Left hindlimb (tissue), 1 donor: ENCODE measurements around the gene FILIP1L.
A peak's percentile ranks its signal among the peaks of the same experiment; 100 is the strongest.

Experiments
- DNase-seq: peaks from one replicate; pipeline ENCODE4 v3.0.0-alpha.2; 2018

FILIP1L gene

DNA sequence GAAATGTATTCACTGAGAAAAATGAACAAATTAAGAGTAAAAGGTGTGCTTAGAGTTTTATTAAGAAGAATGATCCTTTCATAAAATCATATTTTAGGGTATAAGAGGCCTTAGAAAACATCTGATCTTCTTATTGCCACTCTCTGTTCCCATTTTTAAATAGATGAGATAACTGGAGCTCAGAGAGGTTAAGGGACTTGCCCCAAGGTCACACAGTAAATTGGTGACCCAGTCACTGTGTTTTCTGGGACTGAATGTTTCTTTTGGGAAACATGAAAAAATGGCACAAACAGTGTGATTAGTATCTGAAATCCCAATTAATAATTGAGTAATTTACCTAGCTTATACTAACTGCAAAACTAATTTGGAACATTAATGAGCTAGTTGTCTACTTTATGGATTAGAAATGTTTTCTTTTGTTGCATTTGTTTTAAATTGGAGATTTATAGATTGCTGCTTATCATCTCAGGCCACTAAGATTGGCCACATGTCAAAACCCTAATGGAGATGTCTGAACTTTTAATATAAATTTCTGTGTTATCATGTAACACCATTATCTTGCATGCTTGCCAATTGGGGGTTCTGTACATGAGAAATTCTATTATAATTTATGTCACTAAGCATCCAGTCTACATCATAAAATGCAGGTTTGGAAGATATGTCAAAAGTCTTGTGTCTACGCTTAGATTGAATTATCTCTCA lies 231.7 kb downstream of the FILIP1L start:
- DNase-seq = no peak

DNA sequence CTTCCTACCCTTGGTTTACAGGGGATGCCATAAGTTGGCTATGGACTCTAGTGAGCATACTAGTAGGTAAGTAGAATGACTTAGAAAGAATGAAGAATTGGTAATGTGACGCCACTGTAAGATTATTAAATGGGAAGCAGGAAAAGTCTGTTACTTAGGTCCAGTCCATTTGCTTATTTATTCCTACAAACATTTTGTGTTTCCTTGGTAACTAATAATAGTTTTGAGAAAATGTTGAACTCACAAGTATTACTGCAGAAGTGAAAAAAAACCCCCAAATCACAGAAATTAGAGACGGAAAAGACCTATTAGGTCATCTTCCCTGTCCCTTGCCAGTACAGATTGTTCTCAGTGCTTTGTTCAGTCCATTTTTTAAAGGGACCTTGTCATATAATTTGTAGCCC lies 233.2 kb downstream of the FILIP1L start:
- DNase-seq = no peak

DNA sequence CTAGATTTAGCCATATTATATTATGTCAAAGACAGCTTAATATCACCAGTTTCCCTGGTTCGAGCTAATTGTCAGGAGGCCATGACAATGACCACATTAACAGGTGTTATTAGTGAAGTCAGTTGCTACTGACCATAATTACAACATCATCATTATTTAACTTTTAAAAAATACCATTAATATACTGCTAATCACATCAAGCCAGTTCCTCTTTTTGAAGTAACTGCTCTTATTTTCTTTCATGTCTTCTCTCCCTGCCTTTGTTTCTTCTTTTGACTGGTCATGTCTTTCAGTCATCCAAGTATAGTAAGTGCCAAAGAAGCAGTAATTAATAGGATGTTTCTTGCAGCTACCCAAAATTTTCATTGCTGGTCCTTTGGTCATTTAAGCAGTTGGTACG lies 235.0 kb downstream of the FILIP1L start:
- no peak for DNase-seq

DNA sequence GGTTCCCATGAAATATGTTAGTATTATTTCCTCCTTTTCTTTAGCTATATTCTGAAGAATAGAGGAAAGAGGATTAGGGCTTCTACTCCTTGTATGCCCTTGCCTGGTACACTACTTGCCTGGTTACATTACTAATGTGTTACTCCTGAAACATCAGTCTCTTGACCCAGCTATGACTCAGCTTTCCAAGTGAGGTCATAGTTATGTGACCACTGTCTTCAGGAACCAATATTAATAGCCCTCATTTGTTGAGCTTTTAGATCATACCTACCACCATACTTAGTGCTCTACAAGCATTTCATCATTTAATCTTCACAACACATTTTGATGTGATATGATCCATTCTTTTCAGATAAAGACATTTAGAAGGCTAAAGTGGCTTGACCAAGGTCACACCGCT lies 236.3 kb downstream of the FILIP1L start:
- no peak for DNase-seq

DNA sequence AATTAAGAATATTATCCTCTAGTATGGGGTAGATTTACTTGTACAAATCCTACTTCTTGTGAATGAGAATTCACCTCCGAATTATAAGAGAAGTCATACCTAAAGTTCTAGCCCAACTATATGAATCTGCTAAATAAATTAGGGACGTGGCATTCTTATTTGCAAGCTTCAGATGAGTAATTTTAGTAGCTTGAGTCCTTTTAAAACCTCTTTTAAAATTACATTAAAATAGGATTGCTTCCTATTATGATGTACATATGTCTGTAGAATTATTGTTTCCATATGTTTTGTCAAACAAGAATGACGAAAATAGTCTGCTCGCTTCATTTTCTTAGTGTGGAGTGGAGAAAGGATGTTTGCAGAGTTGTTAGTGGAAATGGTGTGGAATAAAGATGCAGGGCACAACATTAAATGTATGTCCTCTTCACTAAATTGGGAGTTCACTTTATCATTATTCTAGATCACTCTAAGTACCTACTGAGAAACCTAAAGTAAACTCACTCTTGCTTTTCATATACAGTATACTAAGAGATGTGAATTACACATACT lies 237.2 kb downstream of the FILIP1L start:
- no peak for DNase-seq

DNA sequence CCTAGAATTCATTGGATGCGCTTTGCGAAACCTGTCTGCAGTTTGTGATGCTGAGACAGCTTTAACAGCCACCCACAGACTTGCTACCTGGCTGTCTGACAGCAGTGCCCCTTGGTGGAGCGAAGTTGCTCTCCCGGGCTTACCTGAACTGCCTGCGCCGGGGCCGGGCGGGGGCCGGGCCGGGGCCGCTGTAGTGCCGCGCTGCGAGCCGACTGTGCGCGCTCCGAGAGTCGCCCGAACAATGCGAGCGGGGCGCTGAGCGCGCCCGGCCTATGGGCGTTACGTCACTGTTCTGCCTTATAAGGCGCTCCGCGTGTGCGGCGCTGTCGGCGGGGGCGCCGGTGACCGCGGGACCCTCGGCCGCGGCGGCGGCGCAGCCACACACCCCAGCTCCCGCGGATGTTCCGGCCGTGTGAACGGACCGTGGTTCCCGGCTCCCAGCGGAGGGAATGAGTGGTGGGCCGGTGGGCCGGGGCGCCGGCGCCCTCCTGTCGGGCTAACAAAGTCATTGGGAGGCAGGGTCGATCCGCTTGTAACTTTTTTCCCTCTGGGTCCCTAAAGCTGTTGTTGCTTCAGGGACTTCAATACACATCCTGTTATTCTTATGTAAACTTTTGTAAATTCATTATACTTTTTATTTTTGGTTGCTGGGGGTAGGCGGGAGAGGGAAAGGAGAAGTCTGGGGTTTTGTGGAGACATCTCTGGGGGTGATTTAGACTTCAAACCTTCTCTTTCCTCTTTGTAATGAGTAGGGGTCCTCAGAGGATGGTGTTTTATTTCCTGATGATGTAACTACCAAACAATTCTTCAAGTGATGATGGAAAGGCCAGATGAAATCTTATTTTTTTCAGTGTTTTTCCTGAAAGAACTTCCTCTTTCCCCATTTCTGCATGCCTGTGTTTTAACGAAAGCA lies 238.1 kb downstream of the FILIP1L start:
- DNase-seq = peak; percentile 91

DNA sequence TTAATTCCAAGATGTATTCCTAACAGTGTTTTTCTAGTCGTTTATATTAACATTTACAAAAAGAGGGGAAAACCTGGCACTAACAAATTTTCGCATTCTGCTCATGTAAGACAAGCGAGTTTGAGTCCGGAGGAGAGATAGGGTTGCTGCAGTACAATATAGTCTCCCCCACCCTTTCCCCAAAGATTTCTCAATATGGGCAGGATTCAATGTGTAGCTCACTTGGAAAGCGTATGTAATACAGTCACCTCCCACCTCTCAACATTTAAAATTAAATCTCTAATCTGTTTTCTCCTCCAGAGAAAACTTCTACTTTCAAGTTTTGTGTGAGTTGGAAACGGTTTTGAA lies 238.7 kb downstream of the FILIP1L start:
- DNase-seq = no peak

DNA sequence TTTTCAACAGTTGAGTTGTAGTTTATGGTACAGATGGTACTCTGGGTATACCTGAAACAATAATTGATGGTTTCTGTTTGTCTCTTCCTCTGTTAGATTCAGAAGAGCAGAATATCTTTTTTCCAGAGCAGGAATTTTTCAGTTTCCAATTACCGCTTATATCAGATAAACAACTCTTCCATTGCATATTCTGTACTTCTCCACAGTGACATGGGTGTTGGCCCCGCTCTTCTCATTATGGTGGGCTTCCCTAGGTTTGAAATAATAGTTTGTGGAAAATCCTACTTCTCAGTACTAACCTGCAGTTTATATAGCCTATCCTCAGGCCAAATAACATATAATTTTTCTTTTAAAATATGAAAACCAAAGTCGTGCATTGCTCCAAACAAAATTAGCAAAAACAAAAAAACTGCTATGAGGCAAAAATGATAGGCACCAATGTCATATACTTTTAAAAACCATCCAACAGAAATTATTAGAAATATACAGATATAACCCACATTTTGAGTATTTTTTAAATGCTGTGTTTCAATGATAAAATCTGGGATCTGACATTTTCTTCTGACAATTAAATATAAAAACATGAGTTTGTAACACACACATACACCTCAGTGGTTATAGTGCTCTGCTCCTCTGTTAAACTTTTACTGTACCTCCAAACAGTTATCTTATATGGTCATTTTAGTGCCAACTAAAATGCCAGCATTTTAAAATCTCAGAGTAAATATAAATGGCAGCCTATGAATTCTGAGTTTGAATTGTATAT lies 239.9 kb downstream of the FILIP1L start:
- no peak for DNase-seq

DNA sequence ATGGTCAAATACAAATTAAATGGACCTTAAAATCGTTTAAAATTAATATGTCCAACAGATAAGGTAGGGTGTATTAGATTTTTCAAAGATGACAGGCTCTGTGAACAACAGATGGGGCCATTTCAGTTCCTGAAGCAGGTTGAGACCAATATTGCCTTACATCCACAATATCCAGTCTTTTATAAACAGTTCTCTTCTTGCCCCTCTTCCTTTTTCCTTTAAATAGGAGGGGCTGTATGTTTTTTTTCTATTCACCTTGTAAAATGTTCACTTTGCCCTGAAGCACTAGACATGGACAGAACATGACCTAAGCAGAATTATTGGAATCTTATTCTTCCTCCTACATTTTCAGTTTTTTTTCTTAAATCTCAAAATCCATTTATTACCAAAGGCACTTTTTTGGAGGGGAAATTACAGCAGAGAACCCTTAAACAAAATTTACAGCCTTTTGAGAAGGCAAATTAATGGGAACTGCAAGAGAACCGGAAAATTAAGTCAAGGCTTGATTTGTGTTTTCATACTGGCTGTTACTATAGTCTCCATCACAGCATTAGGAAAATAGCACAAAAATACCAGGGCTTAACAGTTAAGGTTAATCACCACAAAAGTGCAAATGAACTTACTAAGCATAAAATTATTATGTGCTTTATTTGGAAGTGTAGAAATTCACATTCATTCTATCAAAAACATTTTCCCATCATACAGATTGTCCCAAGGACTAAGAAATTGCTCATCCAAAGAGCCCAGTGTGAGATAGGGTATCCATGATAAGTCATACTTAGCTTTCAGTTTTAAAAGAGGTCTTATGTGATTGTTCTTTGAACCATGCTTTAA lies 240.8 kb downstream of the FILIP1L start:
- no peak for DNase-seq

DNA sequence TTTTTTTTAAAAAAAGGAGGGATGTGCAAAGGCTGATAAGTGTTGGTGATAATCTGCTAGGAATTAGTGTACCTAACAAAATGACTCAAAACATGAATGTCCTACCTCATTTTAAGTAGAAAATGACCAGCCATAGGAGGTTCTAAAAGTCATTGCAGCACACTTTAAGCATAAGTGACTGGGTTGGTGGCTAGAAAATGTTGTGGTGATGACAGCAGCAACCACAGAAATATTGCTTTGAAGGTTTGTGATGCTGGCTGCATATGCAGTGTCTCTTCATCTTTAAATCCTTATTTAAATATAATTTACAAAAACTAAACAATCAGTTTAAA lies 241.4 kb downstream of the FILIP1L start:
- no peak for DNase-seq

DNA sequence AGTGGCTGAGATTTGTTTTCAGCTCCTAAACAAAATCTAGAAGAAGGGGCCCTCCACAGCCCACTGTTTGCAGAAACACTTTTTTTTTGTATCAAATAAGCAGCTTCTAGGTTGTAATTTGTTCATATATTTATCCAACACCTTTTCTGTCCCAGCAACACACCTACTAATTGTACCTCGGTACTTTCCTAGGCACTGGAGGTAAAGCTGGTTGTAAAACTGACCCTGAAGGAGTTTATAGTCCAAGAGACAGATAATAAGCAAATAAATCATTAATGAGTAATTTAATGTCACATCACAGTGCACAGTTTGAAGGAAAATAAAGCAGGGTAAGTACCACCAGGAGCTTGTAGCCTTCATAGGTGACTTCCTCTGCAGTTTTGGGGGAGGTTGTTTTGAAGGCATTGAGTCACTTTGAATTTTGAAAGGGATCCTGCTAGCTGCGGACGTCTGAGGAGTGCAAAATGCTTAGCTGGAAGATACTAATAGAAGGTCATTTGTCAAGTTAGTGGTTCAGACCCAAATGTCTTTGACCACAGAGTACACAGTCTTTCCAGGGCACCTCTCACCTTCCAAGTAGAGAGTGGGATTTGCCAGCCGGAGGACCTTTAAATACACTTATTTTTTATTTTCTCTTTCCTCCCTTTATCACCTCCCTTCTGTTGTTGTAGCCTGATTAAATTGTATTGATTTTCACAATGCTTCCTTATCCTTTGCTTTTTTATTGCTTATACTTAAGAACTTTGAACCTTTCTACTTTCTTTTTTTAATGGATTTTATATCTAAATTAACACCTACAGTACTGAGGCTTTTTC lies 242.9 kb downstream of the FILIP1L start:
- DNase-seq = no peak

DNA sequence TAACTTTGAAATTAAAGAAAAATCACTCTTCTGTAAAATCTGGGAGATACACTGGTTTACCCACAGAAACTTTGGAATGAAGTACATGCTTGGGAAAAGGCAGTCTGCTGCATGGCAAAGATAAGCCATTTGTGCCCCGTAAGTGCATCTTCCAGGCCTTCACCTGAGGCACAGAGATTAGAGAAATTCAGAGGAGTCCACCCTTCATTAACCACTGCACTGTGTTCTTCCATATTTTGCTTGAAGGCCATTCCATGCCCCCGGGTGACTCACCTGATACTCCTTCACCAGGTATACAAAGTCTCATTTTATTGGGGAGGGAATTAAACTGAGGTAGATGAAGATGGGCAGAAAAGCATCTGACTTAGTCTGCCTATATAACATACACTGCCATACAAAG lies 243.6 kb downstream of the FILIP1L start:
- DNase-seq = no peak

DNA sequence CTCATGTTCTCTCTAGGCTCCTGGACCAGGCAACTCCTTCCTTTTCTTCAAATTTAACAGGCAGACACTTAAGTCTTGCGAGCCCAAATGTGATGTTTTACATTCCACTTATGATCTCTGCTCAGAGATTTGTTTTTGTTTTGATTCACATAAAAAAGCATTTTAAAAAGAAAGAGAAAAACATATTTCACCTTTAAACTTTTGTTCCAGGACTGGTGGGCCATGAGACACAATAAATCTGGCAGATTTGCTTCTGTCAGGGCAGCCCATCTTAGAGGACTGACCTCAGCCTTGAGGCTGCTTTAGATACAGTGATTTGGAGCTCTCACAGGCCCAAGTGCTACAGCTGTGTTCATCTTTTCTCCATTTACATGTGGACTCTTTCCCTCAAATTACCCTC lies 244.7 kb downstream of the FILIP1L start:
- no peak for DNase-seq

DNA sequence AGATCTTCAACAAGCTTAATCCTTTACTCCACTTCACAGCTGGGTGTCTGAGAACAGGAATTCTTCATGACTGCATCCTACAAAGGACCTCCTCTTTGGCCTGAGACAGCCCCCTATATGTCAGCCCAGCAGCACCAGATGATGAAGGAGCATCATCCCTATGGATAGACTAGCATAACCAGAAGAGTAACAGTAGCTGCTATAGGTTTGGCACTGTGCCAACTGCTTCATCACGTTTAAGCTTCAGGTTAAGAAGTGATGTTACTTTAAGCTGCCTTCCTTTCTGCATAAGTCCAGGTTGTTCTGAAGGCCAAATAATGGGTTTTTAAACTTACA lies 246.0 kb downstream of the FILIP1L start:
- no peak for DNase-seq

DNA sequence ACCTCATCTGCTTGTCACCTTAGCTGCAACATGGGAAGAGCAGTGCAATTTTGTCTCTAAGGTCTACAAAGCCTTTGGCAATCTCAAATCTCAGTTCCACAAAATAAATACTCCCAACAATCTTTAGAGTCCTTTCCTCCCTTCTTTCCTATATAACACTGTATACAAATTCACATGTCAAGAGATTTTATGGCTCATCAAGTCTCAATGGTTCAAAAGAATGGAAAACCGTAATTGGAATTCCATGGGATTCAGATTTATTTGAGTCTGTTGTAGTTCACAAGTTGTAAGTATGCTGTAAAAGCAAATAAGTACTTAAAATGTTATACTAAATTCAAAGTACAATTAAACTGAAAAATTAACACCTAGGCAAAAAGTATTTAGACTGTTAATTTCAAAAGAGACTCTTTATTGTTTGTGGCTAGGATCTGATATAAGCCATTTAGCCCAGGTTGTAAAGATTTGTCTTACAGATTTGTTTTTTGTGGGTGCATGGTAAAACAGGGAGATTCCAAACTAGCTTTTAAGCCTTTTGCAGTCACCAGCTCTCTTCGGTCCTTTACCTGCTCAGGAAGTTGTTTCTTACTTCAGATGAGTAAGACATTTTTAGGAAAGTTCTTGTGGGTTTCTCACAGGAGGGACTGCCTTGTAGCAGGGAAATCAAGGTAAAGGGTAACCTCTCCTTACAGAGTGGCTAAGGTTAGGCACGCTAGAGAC lies 246.5 kb downstream of the FILIP1L start:
- DNase-seq = no peak

DNA sequence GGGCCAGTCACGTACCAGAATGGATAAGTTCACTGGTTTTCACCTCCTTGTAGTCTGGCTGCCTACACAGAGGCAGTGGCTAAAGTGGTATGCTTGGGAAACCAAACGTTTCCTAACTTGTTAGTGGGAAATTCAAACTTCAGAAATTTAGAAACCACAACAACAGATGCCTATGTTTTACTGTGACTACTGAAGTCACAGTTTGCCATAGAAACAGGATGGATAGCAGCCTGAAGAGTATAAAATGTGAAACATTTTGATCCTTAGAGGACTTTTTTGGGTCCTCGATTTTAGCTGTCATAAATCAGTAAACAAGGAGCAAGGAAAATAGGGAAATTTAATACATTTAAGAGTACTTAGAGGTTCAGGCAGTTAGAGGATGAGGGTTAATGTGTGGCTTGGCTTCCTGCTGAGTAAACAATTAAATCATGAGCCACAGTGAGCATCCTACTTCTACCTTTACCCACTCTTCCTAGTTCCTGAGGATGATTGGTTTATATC lies 248.0 kb downstream of the FILIP1L start:
- DNase-seq = no peak

DNA sequence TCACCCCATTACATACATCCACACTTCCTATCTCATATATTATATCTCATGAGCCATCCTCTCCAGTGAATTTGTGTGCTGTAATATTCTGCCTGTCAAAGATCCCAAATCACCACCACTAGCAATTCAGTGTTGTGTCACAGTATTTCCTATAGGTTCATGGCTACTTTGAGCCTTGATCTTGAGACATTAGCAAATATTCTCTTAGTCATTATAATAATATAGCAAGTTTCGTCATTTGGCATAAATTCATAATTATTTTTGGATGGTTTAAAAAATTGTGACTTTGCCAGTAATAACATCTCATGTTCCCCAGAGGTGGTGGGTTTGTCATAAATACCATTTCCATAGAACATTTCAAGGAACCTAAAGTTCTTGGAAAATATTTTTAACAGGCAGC lies 249.0 kb downstream of the FILIP1L start:
- no peak for DNase-seq

DNA sequence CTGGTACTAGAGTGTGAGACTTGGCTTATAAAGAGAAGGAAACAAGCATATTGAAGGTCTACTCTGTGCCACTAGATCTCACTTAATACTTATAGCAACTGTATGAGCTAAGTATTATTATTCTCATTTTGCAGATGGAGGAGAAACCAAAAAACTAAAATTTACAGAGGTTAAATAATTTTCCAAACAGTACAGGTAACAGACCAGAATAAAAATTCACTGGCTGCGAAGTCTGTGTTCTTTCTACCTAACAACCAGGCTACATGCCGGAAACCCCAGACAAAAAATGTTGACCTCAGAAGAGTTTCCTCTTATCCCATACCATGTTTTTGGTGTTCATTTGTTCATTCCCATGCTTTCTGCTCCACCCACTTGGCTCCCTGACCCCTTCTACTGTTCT lies 250.0 kb downstream of the FILIP1L start:
- no peak for DNase-seq

DNA sequence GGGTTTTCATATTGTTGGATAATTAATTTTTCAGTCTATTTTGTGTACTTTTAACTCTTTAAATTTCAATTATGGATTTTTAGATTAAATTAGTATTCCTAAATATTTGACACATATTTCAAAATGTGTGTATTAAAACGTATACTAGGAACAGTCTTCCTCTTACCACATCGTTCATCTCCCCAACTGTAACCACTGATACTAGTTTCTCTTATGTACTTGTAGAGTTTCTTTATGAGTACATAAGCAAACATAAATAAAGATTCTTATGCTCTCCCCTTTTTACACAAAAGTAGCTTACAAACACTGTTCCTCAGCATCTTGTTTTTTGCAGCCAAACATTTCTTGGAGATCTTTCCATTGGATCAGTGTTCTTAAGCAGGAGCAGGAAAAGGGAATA lies 250.7 kb downstream of the FILIP1L start:
- no peak for DNase-seq

DNA sequence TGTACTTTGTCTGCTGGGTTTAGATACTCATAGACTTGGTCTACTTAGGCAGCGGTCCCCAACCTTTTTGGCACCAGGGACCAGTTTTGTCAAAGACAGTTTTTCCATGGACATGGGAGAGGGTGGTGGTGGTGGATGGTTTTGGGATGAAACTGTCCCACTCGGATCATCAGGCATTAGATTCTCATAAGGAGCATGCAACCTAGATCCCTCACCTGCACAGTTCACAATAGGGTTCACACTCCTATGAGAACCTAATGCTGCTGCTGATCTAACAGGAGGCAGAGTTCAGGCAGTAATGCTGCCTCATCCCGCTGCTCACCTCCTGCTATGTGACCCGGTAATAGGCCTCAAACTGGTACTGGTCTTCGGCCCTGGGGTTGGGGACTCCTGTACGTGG lies 251.3 kb downstream of the FILIP1L start:
- DNase-seq = no peak

DNA sequence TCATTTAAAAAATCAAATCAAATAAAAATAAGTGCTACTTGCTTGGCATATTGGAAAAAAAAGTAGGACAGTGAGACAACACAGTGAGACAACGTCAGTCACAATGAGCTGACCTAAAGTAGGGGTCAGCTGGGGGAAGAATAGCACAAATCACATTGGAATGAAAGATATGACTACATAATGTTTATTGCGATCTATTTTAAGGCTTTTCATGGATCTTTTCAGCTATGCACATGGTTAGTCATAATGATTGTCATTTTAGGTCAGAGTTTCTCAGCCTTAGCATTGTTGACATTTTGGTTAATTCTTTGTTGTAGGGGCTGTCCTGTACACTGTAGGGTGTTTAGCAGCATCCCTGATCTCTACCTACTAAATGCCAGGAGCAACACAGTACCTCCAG lies 252.1 kb downstream of the FILIP1L start:
- no peak for DNase-seq
